Measurements from ENCODE around the gene ARHGAP22. TPM values are rescaled to one million over a fixed set of nuclear protein-coding genes. Genes with fewer than 3 reads are reported as not detected.

Gene ARHGAP22
- total RNA-seq, 2 donors from 2014 or later, result 1.8 to 5.7 TPM

DNA sequence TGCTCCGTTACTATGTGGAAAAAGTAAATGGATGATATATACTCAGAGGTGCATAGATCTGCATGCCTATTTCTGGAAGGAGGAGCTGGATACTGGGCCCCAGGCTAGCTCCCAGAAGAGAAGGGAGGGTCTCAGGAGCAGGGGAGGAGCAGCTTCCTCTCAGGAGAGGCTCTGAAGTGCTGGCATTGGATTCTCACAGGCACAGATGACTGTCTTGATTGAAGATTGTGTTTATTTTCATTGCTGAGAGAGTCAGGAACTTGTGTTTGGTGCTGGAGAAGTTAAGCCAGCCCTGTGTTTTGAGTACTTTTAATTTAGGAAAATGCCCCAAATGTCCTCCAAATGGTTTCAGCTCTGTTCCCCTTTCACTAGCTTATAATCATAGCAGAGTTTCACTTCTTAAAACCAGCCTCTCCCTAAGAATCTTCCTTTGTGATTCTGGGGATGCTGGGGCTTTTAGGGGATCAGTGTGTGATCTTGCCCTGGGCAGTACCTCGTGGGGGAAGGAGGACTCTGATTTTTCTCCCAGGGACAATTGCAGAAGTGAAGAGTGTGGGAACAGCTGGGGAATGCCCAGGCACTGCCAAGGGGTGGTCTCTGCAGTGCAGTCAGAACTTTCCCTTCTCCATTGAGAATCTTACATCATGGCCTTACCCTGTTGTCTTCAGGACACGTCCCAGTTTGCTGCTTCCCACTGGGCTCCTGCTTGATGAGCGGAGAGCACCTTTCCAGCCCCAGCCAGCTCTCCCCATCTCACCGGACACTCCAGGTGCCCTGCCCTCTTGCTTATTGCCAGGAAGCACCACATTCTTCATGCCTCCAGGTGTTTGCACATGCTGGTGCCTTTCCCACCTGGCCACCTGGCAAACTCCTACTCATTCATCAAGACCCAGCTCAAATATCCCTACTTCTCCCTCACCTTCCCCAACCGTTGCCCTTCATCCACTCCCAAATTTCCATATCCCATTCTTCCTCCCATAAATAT lies 102.8 kb downstream of the ARHGAP22 start:
- no peak overlapping the region for H3K27ac ChIP-seq
- no peaks in the 10 kb centered on the region for H3K9me3 ChIP-seq
- TF ChIP-seq, protein P1, sequence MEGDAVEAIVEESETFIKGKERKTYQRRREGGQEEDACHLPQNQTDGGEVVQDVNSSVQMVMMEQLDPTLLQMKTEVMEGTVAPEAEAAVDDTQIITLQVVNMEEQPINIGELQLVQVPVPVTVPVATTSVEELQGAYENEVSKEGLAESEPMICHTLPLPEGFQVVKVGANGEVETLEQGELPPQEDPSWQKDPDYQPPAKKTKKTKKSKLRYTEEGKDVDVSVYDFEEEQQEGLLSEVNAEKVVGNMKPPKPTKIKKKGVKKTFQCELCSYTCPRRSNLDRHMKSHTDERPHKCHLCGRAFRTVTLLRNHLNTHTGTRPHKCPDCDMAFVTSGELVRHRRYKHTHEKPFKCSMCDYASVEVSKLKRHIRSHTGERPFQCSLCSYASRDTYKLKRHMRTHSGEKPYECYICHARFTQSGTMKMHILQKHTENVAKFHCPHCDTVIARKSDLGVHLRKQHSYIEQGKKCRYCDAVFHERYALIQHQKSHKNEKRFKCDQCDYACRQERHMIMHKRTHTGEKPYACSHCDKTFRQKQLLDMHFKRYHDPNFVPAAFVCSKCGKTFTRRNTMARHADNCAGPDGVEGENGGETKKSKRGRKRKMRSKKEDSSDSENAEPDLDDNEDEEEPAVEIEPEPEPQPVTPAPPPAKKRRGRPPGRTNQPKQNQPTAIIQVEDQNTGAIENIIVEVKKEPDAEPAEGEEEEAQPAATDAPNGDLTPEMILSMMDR (IDR thresholded peaks at IDR 0.05), result no peak
- peaks cover 0 to 7% of the 10 kb centered on the region in 2 donors for H3K4me1 ChIP-seq
- no peaks in the 10 kb centered on the region for H3K27me3 ChIP-seq
- DNase-seq (ENCODE audit: low spot score), result peak; percentile 51
- no peaks in the 10 kb centered on the region for H3K36me3 ChIP-seq
- no peak overlapping the region for H3K4me3 ChIP-seq

DNA sequence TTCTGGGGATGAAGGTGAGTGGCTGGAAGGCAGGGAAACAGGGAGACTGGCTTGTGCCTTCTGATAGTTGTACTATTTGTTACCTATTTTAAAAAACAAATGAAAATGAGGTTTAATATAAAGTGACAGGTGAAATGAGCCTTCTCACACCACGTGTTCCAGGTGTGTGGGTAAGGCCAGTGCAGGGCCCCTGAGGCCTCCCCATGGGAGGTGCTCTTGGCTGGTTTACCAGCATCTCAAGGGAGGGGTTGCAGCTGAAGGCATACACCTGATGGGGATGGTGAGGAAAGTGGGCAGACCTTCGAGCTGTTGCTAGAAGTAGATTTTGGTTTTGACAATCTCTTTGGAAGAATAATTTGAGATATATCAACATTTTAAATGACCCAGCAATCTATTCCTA lies 103.6 kb downstream of the ARHGAP22 start:
- TF ChIP-seq, protein P1 (IDR thresholded peaks at IDR 0.05), result no peak
- H3K36me3 ChIP-seq, result no peaks in the 10 kb centered on the region
- peak; percentile 18 for DNase-seq (ENCODE audit: low spot score)
- no peaks in the 10 kb centered on the region for H3K9me3 ChIP-seq
- H3K27me3 ChIP-seq, result no peaks in the 10 kb centered on the region
- H3K4me1 ChIP-seq, result peaks cover 0 to 9% of the 10 kb centered on the region in 2 donors
- no peak overlapping the region for H3K27ac ChIP-seq
- no peak overlapping the region for H3K4me3 ChIP-seq

DNA sequence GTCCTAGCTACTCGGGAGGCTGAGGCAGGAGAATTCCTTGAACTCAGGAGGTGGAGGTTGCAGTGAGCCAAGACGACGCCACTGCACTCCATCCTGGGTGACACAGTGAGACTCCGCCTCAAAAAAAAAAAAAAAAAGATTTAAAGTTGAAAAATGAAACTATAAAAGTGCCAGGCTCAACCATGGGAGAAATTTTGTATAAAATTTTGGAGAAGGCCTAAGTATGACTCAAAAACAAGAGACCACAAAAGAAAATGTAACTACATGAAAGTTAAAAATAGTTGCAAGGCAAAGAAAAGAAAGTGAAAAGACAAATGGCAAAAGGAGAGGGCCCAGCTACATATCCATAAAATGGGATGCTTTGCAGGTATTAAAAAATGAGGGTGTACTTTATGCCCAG lies 104.1 kb downstream of the ARHGAP22 start:
- Histone ChIP-seq H3K9me3 (no peaks in the 10 kb centered on the region), H3K27ac (no peak overlapping the region), H3K27me3 (no peaks in the 10 kb centered on the region), H3K4me3 (no peak overlapping the region), H3K4me1 (peaks cover 0 to 9% of the 10 kb centered on the region in 2 donors), H3K36me3 (no peaks in the 10 kb centered on the region)
- no peak for DNase-seq (ENCODE audit: low spot score)
- TF ChIP-seq, protein P1 (IDR thresholded peaks at IDR 0.05), result no peak

DNA sequence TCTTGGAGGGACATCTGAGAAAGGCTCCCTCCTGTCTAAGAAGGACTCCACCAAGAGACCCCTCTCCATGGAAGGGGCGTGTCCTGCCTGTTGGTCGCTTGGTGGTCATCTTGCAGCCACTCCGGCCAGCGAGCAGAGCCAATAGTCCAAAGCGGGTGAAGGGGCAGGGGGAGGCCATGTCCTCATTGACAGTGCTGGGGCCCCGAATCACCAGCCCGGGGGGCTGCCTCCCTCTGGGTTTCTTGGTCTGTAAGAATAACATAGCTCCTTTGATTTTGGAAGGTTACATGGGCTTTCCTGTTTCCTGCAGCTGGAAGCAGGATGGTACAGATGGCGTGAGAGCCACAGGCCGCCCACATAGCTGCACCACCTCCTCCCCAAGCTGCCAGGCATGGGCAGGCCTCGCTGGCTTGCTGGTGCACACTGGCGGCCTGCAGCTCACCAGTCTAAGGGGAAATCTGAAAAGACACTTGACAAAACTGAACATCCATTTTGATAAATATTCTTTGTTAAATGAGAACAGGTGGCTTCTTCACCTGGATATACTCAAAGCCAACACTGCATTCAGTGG lies 105.8 kb downstream of the ARHGAP22 start:
- Histone ChIP-seq H3K36me3 (no peaks in the 10 kb centered on the region), H3K4me3 (no peak overlapping the region), H3K4me1 (peaks cover 0 to 9% of the 10 kb centered on the region in 2 donors), H3K9me3 (no peaks in the 10 kb centered on the region), H3K27ac (no peak overlapping the region), H3K27me3 (no peaks in the 10 kb centered on the region)
- peak; percentile 42 for DNase-seq (ENCODE audit: low spot score)
- TF ChIP-seq, protein P1 (IDR thresholded peaks at IDR 0.05), result no peak

DNA sequence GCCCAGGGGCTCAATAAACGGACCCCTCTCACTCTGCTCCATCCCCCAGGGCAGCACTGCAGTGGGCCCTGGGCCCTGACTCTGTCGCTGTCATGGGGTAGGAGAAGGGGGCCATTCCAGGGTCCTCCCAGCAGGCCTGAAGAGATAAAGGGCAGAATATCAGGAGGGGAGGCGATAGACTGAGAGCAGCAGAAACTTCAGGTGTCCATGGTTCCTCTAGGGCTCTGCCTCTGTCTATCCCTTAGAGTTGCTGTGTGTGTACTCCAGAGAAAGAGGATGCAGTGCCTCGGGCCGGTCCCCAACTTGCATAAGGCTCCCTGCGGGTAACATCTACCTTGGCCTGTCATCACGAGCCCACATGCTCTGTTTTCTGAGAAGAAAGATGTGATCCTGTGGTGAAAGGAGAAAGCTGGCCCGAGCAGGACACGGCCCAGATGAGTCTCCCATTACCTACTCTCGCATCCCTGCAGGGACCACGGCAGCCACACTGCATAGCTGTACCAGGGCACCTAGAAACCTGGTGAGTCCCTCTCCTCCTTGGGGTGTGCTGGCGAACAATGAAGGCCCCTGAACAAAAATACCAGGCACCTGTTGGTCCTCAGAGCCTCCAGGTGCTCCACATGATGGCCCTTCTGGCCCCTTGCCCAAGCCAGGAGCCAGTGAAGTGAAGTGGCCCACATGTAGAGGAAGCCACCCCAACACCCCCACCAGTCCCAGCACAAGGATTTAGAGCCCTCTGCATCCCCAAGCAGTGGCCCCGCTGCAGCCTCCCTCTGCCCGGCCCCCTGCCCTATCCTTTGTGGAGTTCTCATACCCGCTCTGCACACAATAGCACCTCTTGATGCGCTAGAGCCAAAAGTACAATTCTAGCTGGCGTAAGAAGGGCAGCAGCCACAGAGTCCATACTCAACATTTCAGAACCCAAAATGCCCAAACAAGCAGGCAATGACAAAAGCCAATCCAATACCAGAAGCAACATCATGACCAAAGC lies 106.8 kb downstream of the ARHGAP22 start:
- peaks cover 0 to 9% of the 10 kb centered on the region in 2 donors for H3K4me1 ChIP-seq
- no peak overlapping the region for H3K27ac ChIP-seq
- peak; percentile 36 for DNase-seq (ENCODE audit: low spot score)
- no peaks in the 10 kb centered on the region for H3K9me3 ChIP-seq
- no peaks in the 10 kb centered on the region for H3K36me3 ChIP-seq
- no peak overlapping the region for H3K4me3 ChIP-seq
- H3K27me3 ChIP-seq, result no peaks in the 10 kb centered on the region
- TF ChIP-seq, protein P1 (IDR thresholded peaks at IDR 0.05), result no peak

All from right atrium auricular region (tissue), 2 donors.